ENCODE measurements around the gene ABCC5.

ABCC5 gene

DNA sequence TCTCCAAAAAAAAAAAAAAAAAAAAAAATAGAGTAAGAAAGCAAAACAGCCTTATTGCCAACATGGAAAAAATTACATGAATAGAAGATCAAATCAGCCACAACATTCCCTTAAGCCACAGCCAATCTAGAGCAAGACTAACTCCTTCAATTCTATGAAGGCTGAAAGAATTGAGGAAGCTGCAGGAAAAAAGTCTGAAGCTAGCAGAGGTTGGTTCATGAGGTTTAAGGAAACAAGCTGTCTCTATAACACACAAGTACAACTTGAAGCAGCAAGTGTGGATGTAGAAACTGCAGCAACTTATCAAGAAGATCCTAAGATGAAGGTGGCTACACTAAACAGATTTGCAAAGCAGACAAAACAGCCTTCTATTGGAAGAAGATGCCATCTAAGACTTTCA is 142.3 kb downstream of the ABCC5 start (continued):
- TF ChIP-seq PRDM4 (tag by site-specific recombination; IDR thresholded peaks at IDR 0.05): no peak
- TF ChIP-seq SCRT2 (tag by site-specific recombination; IDR thresholded peaks at IDR 0.05): no peak
- TF ChIP-seq, protein P1, sequence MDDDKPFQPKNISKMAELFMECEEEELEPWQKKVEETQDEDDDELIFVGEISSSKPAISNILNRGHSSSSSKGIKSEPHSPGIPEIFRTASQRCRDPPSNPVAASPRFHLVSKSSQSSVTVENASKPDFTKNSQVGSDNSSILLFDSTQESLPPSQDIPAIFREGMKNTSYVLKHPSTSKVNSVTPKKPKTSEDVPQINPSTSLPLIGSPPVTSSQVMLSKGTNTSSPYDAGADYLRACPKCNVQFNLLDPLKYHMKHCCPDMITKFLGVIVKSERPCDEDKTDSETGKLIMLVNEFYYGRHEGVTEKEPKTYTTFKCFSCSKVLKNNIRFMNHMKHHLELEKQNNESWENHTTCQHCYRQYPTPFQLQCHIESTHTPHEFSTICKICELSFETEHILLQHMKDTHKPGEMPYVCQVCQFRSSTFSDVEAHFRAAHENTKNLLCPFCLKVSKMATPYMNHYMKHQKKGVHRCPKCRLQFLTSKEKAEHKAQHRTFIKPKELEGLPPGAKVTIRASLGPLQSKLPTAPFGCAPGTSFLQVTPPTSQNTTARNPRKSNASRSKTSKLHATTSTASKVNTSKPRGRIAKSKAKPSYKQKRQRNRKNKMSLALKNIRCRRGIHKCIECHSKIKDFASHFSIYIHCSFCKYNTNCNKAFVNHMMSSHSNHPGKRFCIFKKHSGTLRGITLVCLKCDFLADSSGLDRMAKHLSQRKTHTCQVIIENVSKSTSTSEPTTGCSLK (tag by site-specific recombination; IDR thresholded peaks at IDR 0.05): no peak
- no peak for TF ChIP-seq ZNF791 (tag by site-specific recombination; IDR thresholded peaks at IDR 0.05)
- TF ChIP-seq ZNF76 (tag by site-specific recombination; IDR thresholded peaks at IDR 0.05; ENCODE audit: borderline replicate concordance, low read depth): no peak
- no peak for TF ChIP-seq HOXC10 (CRISPR knock-in tag; IDR thresholded peaks at IDR 0.05)
- no peak for TF ChIP-seq ZNF341 (tag by site-specific recombination; IDR thresholded peaks at IDR 0.05; ENCODE audit: low read depth)
- no peak for TF ChIP-seq ZNF558 (tag by site-specific recombination; IDR thresholded peaks at IDR 0.05)
- TF ChIP-seq ZNF776 (tag by site-specific recombination; IDR thresholded peaks at IDR 0.05; ENCODE audit: borderline replicate concordance): no peak
- no peak for TF ChIP-seq ZNF777 (tag by site-specific recombination; IDR thresholded peaks at IDR 0.05; ENCODE audit: borderline replicate concordance)
- TF ChIP-seq, protein P2, sequence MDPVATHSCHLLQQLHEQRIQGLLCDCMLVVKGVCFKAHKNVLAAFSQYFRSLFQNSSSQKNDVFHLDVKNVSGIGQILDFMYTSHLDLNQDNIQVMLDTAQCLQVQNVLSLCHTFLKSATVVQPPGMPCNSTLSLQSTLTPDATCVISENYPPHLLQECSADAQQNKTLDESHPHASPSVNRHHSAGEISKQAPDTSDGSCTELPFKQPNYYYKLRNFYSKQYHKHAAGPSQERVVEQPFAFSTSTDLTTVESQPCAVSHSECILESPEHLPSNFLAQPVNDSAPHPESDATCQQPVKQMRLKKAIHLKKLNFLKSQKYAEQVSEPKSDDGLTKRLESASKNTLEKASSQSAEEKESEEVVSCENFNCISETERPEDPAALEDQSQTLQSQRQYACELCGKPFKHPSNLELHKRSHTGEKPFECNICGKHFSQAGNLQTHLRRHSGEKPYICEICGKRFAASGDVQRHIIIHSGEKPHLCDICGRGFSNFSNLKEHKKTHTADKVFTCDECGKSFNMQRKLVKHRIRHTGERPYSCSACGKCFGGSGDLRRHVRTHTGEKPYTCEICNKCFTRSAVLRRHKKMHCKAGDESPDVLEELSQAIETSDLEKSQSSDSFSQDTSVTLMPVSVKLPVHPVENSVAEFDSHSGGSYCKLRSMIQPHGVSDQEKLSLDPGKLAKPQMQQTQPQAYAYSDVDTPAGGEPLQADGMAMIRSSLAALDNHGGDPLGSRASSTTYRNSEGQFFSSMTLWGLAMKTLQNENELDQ (tag by site-specific recombination; IDR thresholded peaks at IDR 0.05; ENCODE audit: low read depth): no peak
- TF ChIP-seq ZNF23 (tag by site-specific recombination; IDR thresholded peaks at IDR 0.05; ENCODE audit: borderline replicate concordance): no peak
- no peak for TF ChIP-seq ZSCAN18 (tag by site-specific recombination; IDR thresholded peaks at IDR 0.05)

- POLR2A ChIA-PET: no interaction called here
- H3K4me3 ChIP-seq (ENCODE audit: low read depth, low read length): no peak overlapping the region
- CTCF ChIA-PET: interaction anchor here (0.6 kb wide), 1 partner anchor 393 kb away, joined by 5 read pairs; no protein-coding TSS in a partner anchor
- TF ChIP-seq SALL2 (tag by site-specific recombination; IDR thresholded peaks at IDR 0.05; ENCODE audit: borderline replicate concordance) (no peak), ZNF157 (tag by site-specific recombination; IDR thresholded peaks at IDR 0.05) (no peak), BCL6B (tag by site-specific recombination; IDR thresholded peaks at IDR 0.05) (no peak)
- H3K4me1 ChIP-seq (ENCODE audit: control insufficient read depth, insufficient read depth, low read length): no peaks in the 10 kb centered on the region
- H3K9me3 ChIP-seq (ENCODE audit: control insufficient read depth, insufficient read depth, low read depth, low read length): no peaks in the 10 kb centered on the region
- peaks cover 0 to 9% of the 10 kb centered on the region in 2 experiments; a peak in 2 of 3 replicates for H3K36me3 ChIP-seq (ENCODE audit: control insufficient read depth in 2 of 2, insufficient read depth in 1 of 2, low read length in 2 of 2)
- H3K27ac ChIP-seq (ENCODE audit: extremely low read depth, low read depth, low read length): no peak overlapping the region
These were observed 143.8 kb downstream of the ABCC5 start for GRCh38 chr3:183873914-183874313.
